ENCODE results near the gene RETNLB.

DNA sequence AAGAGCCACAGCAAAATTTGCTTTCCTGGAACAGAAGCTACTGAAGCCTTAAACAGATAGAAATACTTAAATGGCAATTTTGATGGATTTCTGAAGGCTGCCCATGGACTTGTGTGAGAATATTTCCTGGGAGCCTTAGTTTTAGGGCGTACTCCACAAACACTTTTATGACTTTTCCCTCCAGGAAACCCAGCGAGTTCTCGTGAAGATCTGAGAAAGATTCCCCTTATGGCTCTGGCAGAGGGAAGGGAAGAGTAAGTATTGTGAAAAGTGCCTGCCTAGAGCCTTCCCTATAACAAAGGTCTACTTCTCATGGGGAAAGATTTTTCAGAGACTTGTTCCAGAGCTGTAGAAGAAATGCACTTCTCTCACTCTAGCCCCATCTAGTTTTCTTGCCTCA lies 34.3 kb upstream of the RETNLB start:
- TF ChIP-seq, protein P1, sequence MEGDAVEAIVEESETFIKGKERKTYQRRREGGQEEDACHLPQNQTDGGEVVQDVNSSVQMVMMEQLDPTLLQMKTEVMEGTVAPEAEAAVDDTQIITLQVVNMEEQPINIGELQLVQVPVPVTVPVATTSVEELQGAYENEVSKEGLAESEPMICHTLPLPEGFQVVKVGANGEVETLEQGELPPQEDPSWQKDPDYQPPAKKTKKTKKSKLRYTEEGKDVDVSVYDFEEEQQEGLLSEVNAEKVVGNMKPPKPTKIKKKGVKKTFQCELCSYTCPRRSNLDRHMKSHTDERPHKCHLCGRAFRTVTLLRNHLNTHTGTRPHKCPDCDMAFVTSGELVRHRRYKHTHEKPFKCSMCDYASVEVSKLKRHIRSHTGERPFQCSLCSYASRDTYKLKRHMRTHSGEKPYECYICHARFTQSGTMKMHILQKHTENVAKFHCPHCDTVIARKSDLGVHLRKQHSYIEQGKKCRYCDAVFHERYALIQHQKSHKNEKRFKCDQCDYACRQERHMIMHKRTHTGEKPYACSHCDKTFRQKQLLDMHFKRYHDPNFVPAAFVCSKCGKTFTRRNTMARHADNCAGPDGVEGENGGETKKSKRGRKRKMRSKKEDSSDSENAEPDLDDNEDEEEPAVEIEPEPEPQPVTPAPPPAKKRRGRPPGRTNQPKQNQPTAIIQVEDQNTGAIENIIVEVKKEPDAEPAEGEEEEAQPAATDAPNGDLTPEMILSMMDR (conservative IDR thresholded peaks at IDR 0.05; ENCODE audit: low read depth, low read length) = no peak
- TF ChIP-seq EZH2 (IDR thresholded peaks at IDR 0.05; ENCODE audit: low read length, unreplicated experiment) (no peak), EZH2phosphoT487 (IDR thresholded peaks at IDR 0.05; ENCODE audit: borderline replicate concordance, low read length) (no peak)
